ENCODE results near the gene SOX18. TPM values are rescaled to one million over a fixed set of nuclear protein-coding genes. Genes with fewer than 3 reads are reported as not detected.
A peak's percentile ranks its signal among the peaks of the same experiment; 100 is the strongest.
"Not testable (repeated sequence)": the region's sequence is repeated elsewhere in the genome, so short reads cannot be mapped to it uniquely, and the experiment has no call there.

Gene SOX18
- not detected for total RNA-seq
- total RNA-seq, result 0 to 0.35 reads per million in 2 donors

GRCh38 chr20:64049060-64049877 lies at the start of gene SOX18:
Gene SOX18, minus strand, starts transcription at chr20:64049639. Its CDS starts 123 bp downstream, at chr20:64049516.
- ATAC-seq (peak; percentile 62), DNase-seq (no peak)
- Mint-ChIP-seq H3K27me3 (peaks cover 39% of the 10 kb centered on the region), H3K27ac (no peak within 1 kb of the TSS), H3K4me3 (peak within 1 kb of the TSS; percentile 71), H3K36me3 (ENCODE audit: low read depth) (peaks cover 6% of the 10 kb centered on the region), H3K4me1 (peaks cover 14% of the 10 kb centered on the region)
- H3K9me3 ChIP-seq (ENCODE audit: control insufficient read depth, low read length, poor library complexity, severe bottlenecking), result no peaks in the 10 kb centered on the region

GRCh38 chr20:64098471-64099013 lies 49.1 kb upstream of the SOX18 start:
- Mint-ChIP-seq H3K36me3 (ENCODE audit: low read depth) (peaks cover 3% of the 10 kb centered on the region), H3K27me3 (peaks cover 20% of the 10 kb centered on the region), H3K4me1 (peaks cover 9% of the 10 kb centered on the region), H3K27ac (no peak overlapping the region), H3K4me3 (no peak overlapping the region)
- DNase-seq (no peak), ATAC-seq (no peak)
- H3K9me3 ChIP-seq (ENCODE audit: control insufficient read depth, low read length, poor library complexity, severe bottlenecking), result no peaks in the 10 kb centered on the region

GRCh38 chr20:64096535-64096934 lies 47.1 kb upstream of the SOX18 start:
- Mint-ChIP-seq H3K4me3 (no peak overlapping the region), H3K27ac (no peak overlapping the region)

DNA sequence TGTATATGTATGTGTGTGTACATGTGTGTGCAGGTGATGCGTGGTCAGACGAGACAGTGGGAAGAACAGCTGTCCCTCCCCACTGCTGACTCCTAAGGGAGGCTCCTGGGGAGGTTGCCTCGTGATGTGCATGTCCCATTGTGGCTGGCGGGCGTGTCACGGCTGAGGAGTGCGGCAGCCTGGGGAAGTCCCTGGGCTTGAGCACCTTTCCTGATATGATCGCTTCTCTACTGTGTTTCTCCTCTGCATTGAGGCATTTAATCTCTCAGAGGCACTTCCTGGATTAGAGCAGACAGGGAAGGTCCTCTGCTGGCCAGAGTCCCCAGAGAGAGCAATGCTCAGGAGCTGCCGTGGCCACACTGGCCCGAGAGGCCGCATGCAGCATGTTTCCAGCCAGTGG lies 46.5 kb upstream of the SOX18 start:
- no peaks in the 10 kb centered on the region for H3K9me3 ChIP-seq (ENCODE audit: control insufficient read depth, low read length, poor library complexity, severe bottlenecking)
- peak; percentile 51 for ATAC-seq
- Mint-ChIP-seq H3K27ac (no peak overlapping the region), H3K4me3 (no peak overlapping the region), H3K4me1 (peaks cover 7% of the 10 kb centered on the region), H3K36me3 (ENCODE audit: low read depth) (peaks cover 3% of the 10 kb centered on the region), H3K27me3 (peaks cover 4% of the 10 kb centered on the region)
- DNase-seq, result no peak

More at GRCh38 chr20:64096535-64096934, 47.1 kb upstream of the SOX18 start:
- peaks cover 3% of the 10 kb centered on the region for H3K36me3 Mint-ChIP-seq (ENCODE audit: low read depth)
- peaks cover 10% of the 10 kb centered on the region for H3K27me3 Mint-ChIP-seq
- peaks cover 12% of the 10 kb centered on the region for H3K4me1 Mint-ChIP-seq
- ATAC-seq (no peak), DNase-seq (no peak)
- H3K9me3 ChIP-seq (ENCODE audit: control insufficient read depth, low read length, poor library complexity, severe bottlenecking), result no peaks in the 10 kb centered on the region

- H3K27me3 Mint-ChIP-seq, result no peaks in the 10 kb centered on the region
- H3K36me3 Mint-ChIP-seq (ENCODE audit: low read depth), result peaks cover 3% of the 10 kb centered on the region
- ATAC-seq (peak; percentile 4), DNase-seq (no peak)
- H3K27ac Mint-ChIP-seq, result peak overlapping the region; percentile 21
- no peak overlapping the region for H3K4me3 Mint-ChIP-seq
- H3K9me3 ChIP-seq (ENCODE audit: control insufficient read depth, low read length, poor library complexity, severe bottlenecking), result no peaks in the 10 kb centered on the region
- H3K4me1 Mint-ChIP-seq, result peaks cover 7% of the 10 kb centered on the region
These were observed 46.0 kb upstream of the SOX18 start for GRCh38 chr20:64095455-64095854.

DNA sequence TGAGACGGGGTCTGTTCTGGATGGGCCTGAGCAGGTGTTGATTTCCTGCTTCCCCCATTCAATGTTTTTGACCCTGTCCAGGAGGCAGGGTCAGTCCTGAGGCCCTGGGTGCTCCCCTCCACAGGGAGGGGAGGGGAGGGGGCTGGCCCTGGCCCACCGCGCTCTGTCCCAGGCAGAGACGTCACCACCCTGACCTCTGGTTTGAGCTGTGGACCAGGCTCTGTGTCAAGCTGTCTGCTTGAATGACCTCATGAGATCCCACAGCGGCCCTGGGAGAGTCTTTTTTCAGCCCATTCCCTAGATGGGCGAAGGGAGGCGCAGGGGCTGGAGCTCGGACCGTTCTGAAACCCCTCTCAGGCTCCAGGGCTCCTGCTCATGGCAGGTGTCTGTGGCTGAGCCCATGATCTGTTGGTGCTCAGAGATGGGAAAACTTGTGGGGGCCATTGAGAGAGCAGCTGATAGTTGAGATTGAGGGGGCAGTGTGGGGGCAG lies 43.6 kb upstream of the SOX18 start:
- Mint-ChIP-seq H3K27ac (no peak overlapping the region), H3K36me3 (ENCODE audit: low read depth) (peaks cover 5% of the 10 kb centered on the region), H3K4me1 (peaks cover 11% of the 10 kb centered on the region), H3K27me3 (no peaks in the 10 kb centered on the region), H3K4me3 (no peak overlapping the region)
- ATAC-seq (no peak), DNase-seq (no peak)
- no peaks in the 10 kb centered on the region for H3K9me3 ChIP-seq (ENCODE audit: control insufficient read depth, low read length, poor library complexity, severe bottlenecking)

GRCh38 chr20:64092258-64093012 lies 43.0 kb upstream of the SOX18 start:
- no peaks in the 10 kb centered on the region for H3K27me3 Mint-ChIP-seq
- DNase-seq (no peak), ATAC-seq (peak; percentile 53)
- H3K4me3 Mint-ChIP-seq, result no peak overlapping the region
- H3K27ac Mint-ChIP-seq, result no peak overlapping the region
- peaks cover 11% of the 10 kb centered on the region for H3K4me1 Mint-ChIP-seq
- H3K36me3 Mint-ChIP-seq (ENCODE audit: low read depth), result peaks cover 5% of the 10 kb centered on the region
- no peaks in the 10 kb centered on the region for H3K9me3 ChIP-seq (ENCODE audit: control insufficient read depth, low read length, poor library complexity, severe bottlenecking)

DNA sequence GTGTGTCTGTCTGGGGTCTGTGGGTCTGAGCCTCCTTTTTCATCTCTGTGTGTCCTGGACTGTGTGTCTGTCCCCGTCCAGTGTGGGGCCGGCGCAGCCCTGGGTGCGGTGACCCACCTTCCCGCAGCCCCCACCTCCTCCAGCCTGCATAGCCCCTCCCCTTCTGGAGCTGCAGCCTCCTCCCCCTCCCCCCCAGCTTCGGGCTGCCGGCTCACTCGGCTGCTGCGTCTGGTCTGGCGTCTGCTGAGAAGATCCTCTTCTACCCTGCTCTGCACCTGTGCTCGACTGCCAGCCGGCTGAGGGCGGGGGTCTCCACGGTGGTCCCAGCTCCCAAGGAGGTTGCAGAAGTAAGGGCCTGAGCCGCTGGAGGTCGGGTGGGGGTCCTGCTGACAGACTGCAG lies 42.3 kb upstream of the SOX18 start:
- H3K9me3 ChIP-seq (ENCODE audit: control insufficient read depth, low read length, poor library complexity, severe bottlenecking), result no peaks in the 10 kb centered on the region
- ATAC-seq (no peak), DNase-seq (no peak)
- H3K4me3 Mint-ChIP-seq, result no peak overlapping the region
- H3K36me3 Mint-ChIP-seq (ENCODE audit: low read depth), result peaks cover 3% of the 10 kb centered on the region
- H3K27ac Mint-ChIP-seq, result no peak overlapping the region
- H3K4me1 Mint-ChIP-seq, result peaks cover 11% of the 10 kb centered on the region
- H3K27me3 Mint-ChIP-seq, result no peaks in the 10 kb centered on the region

GRCh38 chr20:64091340-64091739 lies 41.9 kb upstream of the SOX18 start:
- Mint-ChIP-seq H3K27me3 (no peaks in the 10 kb centered on the region), H3K4me1 (peaks cover 11% of the 10 kb centered on the region), H3K4me3 (no peak overlapping the region), H3K36me3 (ENCODE audit: low read depth) (peaks cover 2% of the 10 kb centered on the region), H3K27ac (no peak overlapping the region)
- H3K9me3 ChIP-seq (ENCODE audit: control insufficient read depth, low read length, poor library complexity, severe bottlenecking), result no peaks in the 10 kb centered on the region
- ATAC-seq (no peak), DNase-seq (no peak)

- no peaks in the 10 kb centered on the region for H3K27me3 Mint-ChIP-seq
- peaks cover 2% of the 10 kb centered on the region for H3K36me3 Mint-ChIP-seq (ENCODE audit: low read depth)
- H3K4me3 Mint-ChIP-seq, result no peak overlapping the region
- H3K9me3 ChIP-seq (ENCODE audit: control insufficient read depth, low read length, poor library complexity, severe bottlenecking), result no peaks in the 10 kb centered on the region
- DNase-seq (no peak), ATAC-seq (no peak)
- peaks cover 11% of the 10 kb centered on the region for H3K4me1 Mint-ChIP-seq
- H3K27ac Mint-ChIP-seq, result no peak overlapping the region
These were observed 40.7 kb upstream of the SOX18 start for GRCh38 chr20:64090165-64090564.

DNA sequence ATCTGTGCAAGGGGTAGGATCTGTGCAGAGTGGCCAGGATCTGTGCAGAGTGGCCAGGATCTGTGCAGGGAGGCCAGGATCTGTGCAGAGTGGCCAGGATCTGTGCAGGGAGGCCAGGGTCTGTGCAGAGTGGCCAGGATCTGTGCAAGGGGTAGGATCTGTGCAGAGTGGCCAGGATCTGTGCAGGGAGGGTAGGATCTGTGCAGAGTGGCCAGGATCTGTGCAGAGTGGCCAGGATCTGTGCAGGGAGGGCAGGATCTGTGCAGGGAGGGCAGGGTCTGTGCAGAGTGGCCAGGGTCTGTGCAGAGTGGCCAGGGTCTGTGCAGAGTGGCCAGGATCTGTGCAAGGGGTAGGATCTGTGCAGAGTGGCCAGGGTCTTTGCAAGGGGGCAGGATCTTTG lies 39.1 kb upstream of the SOX18 start:
- DNase-seq; H3K9me3 ChIP-seq (ENCODE audit: control insufficient read depth, low read length, poor library complexity, severe bottlenecking); H3K27me3 Mint-ChIP-seq; ATAC-seq; H3K4me3 Mint-ChIP-seq; H3K27ac Mint-ChIP-seq; H3K36me3 Mint-ChIP-seq (ENCODE audit: low read depth): not testable (repeated sequence)
- peaks cover 15% of the 10 kb centered on the region for H3K4me1 Mint-ChIP-seq

GRCh38 chr20:64087226-64087825 lies 37.9 kb upstream of the SOX18 start:
- DNase-seq; H3K36me3 Mint-ChIP-seq (ENCODE audit: low read depth); ATAC-seq; H3K4me3 Mint-ChIP-seq; H3K9me3 ChIP-seq (ENCODE audit: control insufficient read depth, low read length, poor library complexity, severe bottlenecking); H3K27ac Mint-ChIP-seq; H3K27me3 Mint-ChIP-seq: not testable (repeated sequence)
- H3K4me1 Mint-ChIP-seq, result peaks cover 19% of the 10 kb centered on the region

DNA sequence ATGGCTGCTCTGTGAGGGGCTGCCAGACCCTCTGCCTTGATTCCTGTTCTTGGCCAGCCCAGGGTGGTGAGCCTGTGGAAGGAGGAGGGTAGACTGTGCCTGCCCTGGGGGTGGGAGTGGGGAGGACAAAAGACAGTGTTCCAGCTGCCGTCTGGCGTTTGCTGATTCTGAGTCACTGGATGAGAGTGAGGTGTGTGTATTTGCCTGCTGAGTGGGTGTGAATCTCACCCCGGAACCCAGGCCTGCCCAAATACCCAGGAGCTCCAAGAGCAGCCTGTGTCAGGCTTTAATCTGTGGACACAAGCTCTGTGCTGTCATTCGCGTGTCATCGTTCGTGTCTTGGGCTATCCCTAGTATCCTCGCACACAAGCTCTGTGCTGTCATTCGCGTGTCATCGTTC lies 37.4 kb upstream of the SOX18 start:
- Mint-ChIP-seq H3K4me1 (peaks cover 21% of the 10 kb centered on the region), H3K4me3 (no peak overlapping the region), H3K27ac (no peak overlapping the region), H3K36me3 (ENCODE audit: low read depth) (peaks cover 2% of the 10 kb centered on the region), H3K27me3 (no peaks in the 10 kb centered on the region)
- no peaks in the 10 kb centered on the region for H3K9me3 ChIP-seq (ENCODE audit: control insufficient read depth, low read length, poor library complexity, severe bottlenecking)
- ATAC-seq (no peak), DNase-seq (no peak)

Measured in T-helper 17 cell (primary cell).